Stimulated activated CD8-positive, alpha-beta memory T cell treated with anti-CD3 and anti-CD28 coated beads, Interleukin-4, amount 100 ng/mL, for 24 hours (primary cell): ENCODE results near the gene AKT1S1.
"Not testable (repeated sequence)": the region's sequence is repeated elsewhere in the genome, so short reads cannot be mapped to it uniquely, and the experiment has no call there.

Experiments used
- DNase-seq: peaks from one replicate; pipeline ENCODE4 v3.0.0-alpha.2; 2020; ENCODE audit warnings: low read depth

AKT1S1 gene

GRCh38 chr19:49836176-49837008, 40.8 kb downstream of the AKT1S1 start:
- no peak for DNase-seq

DNA sequence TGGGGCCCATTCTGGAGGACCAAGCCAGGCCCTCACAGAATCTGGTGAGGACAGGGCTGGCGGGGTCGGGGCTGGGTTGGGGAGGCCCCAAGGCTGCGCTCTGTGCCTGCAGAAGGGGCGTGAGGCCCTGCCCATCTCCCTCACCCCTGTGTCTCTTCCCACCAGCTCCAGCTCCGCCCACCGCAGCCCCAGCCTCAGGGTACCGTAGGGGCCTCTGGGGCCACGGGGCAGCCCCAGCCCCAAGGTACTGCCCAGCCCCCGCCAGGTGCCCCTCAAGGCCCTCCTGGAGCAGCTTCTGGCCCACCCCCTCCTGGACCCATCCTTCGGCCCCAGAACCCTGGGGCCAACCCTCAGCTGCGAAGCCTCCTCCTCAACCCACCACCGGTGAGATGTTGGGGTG, 41.6 kb downstream of the AKT1S1 start:
- no peak for DNase-seq

DNA sequence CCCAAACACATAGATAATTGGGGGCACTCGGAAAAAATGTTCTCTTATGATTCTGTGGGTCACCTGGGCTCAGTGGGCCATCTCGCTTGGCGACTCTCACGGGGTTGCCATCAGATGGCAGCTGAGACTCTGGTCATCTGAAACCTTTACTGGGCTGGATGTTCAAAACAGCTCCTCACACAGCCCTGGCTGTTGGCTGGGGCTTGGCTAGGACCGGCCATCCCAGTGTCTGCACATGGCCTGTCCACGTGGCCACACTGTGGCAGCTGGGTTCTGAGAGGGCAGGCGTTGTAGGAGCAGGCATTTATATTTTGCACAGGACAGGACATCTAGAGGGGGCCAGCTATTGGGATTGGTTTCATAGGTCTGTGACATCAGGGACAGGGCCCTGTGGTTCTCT, 43.6 kb downstream of the AKT1S1 start:
- no peak for DNase-seq

GRCh38 chr19:49832556-49832955, 44.6 kb downstream of the AKT1S1 start:
- DNase-seq = no peak

GRCh38 chr19:49831592-49831991, 45.6 kb downstream of the AKT1S1 start:
- no peak for DNase-seq

GRCh38 chr19:49830766-49831165, 46.4 kb downstream of the AKT1S1 start:
- DNase-seq = no peak

DNA sequence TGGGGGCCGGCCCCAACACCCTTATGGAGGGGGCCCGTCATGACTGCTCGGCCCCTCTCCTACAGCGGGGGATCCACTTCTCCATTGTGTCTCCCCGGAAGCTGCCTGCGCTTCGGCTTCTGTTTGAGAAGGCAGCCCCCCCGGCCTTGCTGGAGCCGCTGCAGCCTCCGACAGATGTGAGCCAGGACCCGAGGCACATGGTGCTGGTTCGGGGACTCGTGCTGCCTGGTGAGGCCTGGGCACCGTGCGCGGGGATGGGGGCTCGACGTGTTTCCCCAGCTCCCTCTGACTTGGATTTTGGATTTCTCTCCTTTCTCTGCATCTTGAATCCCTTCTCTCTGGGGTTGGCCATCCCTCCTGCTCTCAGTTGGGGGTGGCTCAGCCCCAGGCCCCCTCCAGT, 47.4 kb downstream of the AKT1S1 start:
- no peak for DNase-seq

DNA sequence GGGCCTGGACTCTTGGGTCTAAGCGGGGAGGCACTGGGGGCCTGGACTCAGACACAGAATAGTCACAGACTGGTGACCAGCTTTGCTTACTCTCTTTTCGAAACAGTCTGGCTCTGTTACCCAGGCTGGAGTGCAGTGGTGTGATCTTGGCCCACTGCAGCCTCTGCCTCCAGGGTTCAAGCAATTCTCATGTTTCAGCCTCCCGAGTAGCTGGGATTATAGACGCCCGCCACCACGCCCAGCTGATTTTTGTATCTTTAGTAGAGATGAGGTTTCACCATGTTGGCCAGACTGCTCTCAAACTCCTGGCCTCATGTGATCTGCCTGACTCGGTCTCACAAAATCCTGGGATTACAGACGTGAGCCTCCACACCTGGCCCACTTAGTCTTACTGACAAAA, 48.0 kb downstream of the AKT1S1 start:
- no peak for DNase-seq

DNA sequence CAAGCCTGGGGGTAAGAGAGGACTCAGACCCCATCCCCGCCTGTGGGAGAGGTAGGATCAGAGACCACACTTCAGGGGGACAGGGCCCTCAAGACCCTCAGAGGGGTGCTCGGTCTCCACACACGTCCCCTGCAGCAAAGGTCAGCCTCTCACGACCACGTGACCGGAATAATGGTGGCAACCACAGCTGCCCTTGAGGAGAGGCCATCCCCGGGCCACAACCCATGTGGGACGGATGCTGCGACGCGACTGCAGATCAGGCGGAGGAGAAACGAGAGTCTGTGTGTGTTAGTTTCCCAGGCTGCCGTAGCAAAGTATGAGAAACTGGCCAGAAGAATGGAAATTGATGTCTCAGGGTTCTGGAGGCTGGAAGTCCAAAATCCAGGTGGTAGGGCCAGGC, 50.1 kb downstream of the AKT1S1 start:
- no peak for DNase-seq

DNA sequence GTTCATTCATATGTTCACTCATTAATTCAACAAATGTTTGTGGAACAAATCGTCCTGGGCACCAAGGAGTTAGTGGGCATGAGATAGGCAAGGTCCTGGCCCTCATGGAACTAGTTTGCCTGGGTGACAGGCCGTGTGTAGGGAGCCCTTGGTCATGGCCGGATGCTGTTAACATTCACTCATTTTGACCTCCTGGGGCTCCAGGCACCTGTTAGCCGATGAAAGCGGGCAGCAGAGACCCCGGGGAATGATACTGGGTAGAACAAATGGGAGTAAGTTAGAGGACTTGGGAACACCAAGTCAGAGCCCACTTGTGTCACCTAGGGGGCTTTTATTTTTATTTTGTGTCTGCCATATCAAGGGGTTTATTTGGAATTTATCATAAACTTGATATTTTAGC, 52.5 kb downstream of the AKT1S1 start:
- no peak for DNase-seq

DNA sequence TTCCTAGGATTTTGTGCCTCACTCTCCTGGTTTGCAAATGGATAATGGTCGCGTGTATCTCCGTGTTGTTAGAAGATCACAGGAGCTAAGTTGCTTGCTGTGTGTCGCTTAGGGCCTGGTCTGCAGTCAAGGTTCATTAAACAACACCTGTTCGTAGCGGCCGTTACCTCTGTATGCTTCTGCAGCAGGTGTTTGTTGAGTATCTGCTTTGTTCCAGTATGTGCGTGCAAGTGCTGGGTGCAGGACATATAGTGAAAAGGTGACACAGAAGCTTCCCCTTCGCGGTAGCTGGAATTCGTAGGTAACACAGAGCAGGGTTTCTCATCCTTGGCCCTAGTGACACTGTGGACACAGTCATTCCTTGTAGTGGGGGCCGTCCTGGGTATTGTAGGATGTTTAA, 53.7 kb downstream of the AKT1S1 start:
- DNase-seq = no peak

- DNase-seq = no peak
These were observed 57.0 kb downstream of the AKT1S1 start for GRCh38 chr19:49820125-49820524.

DNA sequence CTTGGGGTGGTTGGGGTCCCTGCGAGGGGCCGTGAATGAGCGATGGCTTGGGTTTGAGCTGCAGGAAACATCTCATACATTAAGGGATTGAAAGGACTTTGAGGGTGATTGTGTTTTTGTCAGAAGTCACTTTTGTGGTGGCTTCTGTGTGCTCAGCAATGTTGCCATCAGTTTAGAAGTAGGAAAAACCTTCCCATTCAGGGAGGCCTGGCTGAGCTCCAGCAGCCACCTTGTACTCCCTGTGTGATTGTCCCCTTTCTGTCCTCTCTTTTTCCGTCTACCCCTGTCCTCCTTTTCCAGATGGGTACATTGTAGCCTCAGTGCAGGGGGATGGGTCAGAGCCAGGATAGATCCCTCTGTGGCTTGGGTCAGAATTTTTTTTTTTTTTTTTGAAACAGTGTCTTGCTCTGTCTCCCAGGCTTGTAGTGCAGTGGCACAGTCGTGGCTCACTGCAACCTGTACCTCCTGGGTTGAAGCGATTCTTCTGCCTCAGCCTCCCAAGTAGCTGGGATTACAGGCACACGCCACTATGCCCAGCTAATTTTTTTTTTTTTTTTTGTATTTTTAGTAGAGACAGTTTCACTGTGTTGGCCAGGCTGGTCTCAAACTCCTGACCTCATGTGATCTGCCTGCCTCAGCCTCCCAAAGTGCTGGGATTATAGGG, 57.6 kb downstream of the AKT1S1 start:
- DNase-seq = not testable (repeated sequence)
